PFSK-1 (cell line): Measurements from ENCODE around the gene GPSM1.

Experiments used
- POLR2AphosphoS5 ChIP-seq: IDR thresholded peaks from 2 replicates; pipeline ENCODE4 v1.6.1; 2012; ENCODE audit warnings: low read depth, mild to moderate bottlenecking, control low read depth, low read length, moderate library complexity
- SIN3A ChIP-seq: IDR thresholded peaks from 2 replicates; pipeline ENCODE4 v1.6.1; 2012; ENCODE audit warnings: mild to moderate bottlenecking, low read length, moderate library complexity, borderline replicate concordance; ENCODE audit not compliant: insufficient read depth
- TF ChIP-seq, protein P1 (sequence below), 2 experiments: IDR thresholded peaks; 2 replicates each; pipeline versions ENCODE4 v1.6.1 to v1.8.0; 2011 to 2012; ENCODE audit warnings: low read depth in 2 of 2, low read length in 2 of 2, control low read depth in 1 of 2, inconsistent platforms in 1 of 2, mild to moderate bottlenecking in 1 of 2, moderate library complexity in 1 of 2; ENCODE audit not compliant: insufficient read depth in 1 of 2

DNA sequence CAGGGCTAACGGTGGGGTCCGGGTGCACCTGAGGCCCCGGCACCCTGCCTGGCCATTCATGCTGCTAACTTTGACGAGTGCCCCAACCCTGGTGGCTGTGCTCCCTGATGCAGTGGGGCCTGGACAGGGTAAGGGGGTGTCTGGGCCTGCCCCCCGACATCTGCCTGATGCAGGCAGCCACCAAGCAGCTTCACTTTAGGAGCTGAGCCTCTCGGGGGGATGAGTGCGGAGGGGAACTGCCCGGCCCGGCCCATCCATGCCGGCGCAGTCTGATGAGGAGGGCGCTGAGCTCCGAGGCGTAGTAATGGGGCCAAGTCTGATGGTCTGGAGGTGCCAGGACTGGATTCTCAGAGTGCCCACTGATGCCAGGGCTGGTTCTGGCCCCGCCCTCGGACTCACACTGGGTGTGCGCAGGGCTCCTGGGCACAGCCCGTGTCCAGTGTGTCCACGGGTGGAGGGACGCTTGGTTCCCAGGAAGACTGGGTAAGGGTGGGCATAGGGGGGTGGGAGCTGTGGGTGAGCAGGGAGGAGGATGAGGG is 19.7 kb downstream of the GPSM1 start:
- TF ChIP-seq SIN3A: no peak
- no peak for TF ChIP-seq POLR2AphosphoS5
- TF ChIP-seq, protein P1, sequence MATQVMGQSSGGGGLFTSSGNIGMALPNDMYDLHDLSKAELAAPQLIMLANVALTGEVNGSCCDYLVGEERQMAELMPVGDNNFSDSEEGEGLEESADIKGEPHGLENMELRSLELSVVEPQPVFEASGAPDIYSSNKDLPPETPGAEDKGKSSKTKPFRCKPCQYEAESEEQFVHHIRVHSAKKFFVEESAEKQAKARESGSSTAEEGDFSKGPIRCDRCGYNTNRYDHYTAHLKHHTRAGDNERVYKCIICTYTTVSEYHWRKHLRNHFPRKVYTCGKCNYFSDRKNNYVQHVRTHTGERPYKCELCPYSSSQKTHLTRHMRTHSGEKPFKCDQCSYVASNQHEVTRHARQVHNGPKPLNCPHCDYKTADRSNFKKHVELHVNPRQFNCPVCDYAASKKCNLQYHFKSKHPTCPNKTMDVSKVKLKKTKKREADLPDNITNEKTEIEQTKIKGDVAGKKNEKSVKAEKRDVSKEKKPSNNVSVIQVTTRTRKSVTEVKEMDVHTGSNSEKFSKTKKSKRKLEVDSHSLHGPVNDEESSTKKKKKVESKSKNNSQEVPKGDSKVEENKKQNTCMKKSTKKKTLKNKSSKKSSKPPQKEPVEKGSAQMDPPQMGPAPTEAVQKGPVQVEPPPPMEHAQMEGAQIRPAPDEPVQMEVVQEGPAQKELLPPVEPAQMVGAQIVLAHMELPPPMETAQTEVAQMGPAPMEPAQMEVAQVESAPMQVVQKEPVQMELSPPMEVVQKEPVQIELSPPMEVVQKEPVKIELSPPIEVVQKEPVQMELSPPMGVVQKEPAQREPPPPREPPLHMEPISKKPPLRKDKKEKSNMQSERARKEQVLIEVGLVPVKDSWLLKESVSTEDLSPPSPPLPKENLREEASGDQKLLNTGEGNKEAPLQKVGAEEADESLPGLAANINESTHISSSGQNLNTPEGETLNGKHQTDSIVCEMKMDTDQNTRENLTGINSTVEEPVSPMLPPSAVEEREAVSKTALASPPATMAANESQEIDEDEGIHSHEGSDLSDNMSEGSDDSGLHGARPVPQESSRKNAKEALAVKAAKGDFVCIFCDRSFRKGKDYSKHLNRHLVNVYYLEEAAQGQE (IDR thresholded peaks at IDR 0.05; ENCODE audit: insufficient read depth in 1 of 2, low read depth in 2 of 2, low read length in 2 of 2): no peak
